GM19467 (cell line): Measurements from ENCODE around the gene ROPN1L.
"Not testable (repeated sequence)": the region's sequence is repeated elsewhere in the genome, so short reads cannot be mapped to it uniquely, and the experiment has no call there.

Source experiments
- ATAC-seq: cut with Tn5 transposase; IDR thresholded peaks from one replicate; pipeline ENCODE4 v1.9.1; 2021; ENCODE audit warnings: mild to moderate bottlenecking, moderate library complexity; ENCODE audit not compliant: unreplicated experiment

ROPN1L gene

DNA sequence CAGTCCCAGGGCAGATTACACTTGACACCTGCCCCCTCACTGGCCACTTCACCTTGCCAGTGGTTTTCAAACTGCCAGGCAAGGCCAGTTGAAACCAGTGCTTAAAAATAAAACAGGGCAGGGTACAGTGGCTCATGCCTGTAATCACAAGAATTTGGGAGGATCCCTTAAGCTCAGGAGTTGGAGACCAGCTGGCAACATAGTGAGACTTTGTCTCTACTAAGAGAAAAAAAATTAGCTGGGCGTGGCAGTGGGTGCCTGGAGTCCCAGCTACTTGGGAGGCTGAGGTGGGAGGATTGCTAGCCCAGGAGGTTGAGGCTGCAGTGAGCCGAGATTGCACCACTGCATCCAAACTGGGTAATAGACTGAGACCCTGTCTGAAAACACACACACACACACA lies 58.1 kb downstream of the ROPN1L start:
- ATAC-seq, result no peak

DNA sequence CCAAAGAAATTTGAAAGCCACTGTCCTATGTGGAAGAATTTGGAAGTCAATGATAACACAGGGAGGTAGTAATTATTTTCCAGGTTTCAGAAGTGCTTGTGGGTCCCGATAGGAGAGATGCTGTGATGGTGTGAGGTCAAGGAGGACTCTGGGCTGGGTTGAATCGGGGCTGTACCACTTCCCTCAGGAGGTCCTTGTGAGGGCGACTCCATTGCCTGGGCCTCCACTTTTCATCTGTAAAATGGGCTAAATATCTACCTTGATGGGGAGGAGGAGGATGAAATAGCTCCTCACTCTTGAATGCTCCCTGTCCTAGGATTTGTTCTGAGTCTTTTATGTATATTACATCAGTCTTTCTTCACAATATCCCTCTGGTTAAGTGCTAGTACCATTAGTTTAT lies 59.0 kb downstream of the ROPN1L start:
- ATAC-seq, result no peak

- no peak for ATAC-seq
Measured at GRCh38 chr5:10501554-10502075, 59.9 kb downstream of the ROPN1L start.

DNA sequence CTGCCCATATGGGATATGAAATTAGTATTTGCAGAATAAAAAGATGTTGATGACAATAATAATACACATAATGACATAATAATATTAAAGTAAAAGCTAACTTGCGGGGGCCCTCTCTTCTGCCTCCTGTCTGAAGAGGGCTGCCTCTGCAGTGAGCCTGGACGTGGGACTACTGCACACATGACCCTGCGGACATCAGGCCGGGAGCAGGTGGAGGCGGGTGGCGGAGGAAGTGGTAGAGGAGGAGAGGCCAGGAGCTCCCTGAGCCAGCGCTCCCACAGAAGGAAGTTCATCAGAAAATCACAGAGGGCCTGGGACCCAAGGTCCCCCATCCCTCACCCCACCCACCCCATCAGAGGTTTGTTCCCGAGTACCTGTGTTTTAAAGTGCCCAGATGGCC lies 60.5 kb downstream of the ROPN1L start:
- ATAC-seq, result no peak

DNA sequence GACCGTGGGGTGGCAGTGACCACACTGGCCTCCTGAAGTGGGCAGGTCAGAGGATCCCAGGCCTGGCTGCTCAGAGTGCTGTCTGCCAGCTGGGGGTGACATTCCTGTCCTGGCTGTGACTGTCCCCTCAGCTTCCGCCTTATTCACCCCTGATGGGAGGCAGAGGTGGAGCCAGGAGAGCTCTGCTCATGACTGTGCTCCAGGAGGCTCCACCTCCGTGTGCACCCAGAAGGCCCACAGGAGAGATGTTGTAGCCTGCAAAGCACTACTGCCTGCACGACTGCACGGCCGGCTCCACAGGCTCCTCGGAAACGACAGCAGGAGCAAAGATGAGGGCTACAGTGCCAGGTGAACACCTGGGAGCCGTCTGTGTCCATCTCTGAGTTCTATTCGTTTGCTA lies 60.9 kb downstream of the ROPN1L start:
- no peak for ATAC-seq

GRCh38 chr5:10503321-10503720 lies 61.6 kb downstream of the ROPN1L start:
- no peak for ATAC-seq

- ATAC-seq, result no peak
Measured at GRCh38 chr5:10503997-10504793, 62.5 kb downstream of the ROPN1L start.

GRCh38 chr5:10505517-10506095 lies 63.9 kb downstream of the ROPN1L start:
- no peak for ATAC-seq

GRCh38 chr5:10506535-10506934 lies 64.9 kb downstream of the ROPN1L start:
- no peak for ATAC-seq

GRCh38 chr5:10507575-10508096 lies 66.0 kb downstream of the ROPN1L start:
- ATAC-seq, result no peak

- ATAC-seq, result no peak
Measured at GRCh38 chr5:10509575-10509974, 67.9 kb downstream of the ROPN1L start.

DNA sequence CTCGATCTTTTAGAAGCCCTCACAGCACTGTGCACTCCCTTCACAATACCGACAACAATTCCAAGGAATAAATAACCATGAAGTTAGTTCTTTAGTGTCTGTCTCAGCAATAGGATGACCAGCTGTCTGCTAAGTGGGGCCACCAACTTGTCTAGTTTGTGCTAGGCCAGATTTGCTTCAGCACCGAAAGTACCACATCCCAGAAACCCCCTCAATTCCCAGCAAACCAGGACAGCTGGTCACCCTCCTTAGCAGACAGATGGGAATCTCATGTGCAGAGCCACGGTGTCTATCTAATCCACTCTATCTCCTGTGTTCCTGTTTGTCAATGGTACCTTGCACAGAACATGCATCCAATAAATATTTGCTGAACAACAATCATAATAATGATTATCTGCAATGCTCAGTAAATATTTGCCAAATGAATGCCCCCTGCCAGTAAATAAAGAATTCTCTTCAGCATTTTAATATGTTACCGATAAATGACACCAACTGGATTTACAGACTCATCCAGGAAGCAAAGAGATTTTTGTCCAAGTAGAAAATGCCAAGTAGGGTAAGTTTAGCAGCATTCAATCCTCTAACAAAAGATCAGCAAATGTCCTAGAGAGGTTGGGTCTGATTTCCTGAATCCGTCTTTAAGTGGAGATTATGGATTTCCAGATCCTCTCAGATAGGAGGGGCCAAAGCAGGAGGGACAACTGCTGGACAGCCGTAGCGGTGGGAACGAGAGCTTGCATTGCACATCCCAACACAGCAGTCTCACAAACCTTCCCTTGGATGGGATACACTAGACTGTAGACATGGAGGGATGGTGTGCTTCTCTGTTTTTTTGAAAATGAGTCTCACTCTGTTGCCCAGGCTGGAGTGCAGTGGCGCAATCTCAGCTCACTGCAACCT lies 70.3 kb downstream of the ROPN1L start:
- no peak for ATAC-seq

- ATAC-seq, result no peak
Measured at GRCh38 chr5:10513501-10514442, 72.1 kb downstream of the ROPN1L start.

GRCh38 chr5:10514572-10514971 lies 72.9 kb downstream of the ROPN1L start:
- not testable (repeated sequence) for ATAC-seq
